ENCODE data around the gene TAF1D. TPM values are rescaled to one million over a fixed set of nuclear protein-coding genes. Genes with fewer than 3 reads are reported as not detected.

TAF1D gene
- total and polyA plus RNA-seq, 10 of the 15 experiments (the other 5 are each of a cell fraction or from before 2014, with no cell fraction given), result 101 to 314 (median 199) TPM

DNA sequence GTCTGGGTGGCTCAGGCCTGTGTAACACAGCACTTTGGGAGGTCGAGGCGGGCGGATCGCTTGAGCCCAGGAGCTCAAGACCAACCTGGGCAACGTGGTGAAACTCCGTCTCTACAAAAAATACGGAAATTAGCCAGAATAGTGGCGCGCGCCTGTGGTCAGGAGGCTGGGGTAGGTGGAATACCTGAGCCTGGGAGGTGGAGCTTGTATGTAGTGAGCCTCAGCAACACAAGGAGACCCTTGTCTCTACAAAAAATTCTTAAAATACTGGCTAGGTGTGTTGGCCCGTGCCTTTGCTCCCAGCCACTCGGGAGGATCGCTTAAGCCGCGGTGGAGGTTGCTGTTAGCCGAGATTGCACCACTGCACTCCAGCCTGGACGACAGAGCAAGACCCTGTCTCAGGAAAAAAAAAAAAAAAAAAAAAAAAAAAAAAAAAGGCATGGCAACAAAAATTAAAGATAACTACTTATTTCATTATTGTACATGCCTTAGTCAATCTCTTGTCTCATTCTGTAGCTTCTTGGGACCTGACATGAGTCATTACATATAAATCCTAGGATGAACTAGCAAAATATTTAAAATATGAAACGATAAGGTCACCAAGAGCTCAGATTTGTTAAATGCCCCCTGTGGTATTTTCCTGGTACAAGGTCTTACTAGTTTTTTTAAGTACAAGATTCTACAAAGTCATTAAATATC lies 1.1 kb downstream of the TAF1D start:
- ATAC-seq, result peak; percentile 10
- peaks cover 83% of the 10 kb centered on the region for H3K79me2 ChIP-seq (ENCODE audit: control insufficient read depth, insufficient read depth, low read length)
- in situ Hi-C loops (cut with MboI) (no loop called here), intact Hi-C loops (cut with micrococcal nuclease; ENCODE audit: unreplicated experiment) (loop anchor here (5.0 kb wide), 1 partner anchor 198 kb away; the partner anchor contains the start of gene SMCO4)
- TF ChIP-seq TCF7 (IDR thresholded peaks at IDR 0.05; ENCODE audit: borderline replicate concordance) (no peak), RUNX3 (IDR thresholded peaks at IDR 0.05; ENCODE audit: low read length) (peak; percentile 66), CHD2 (IDR thresholded peaks at IDR 0.05; ENCODE audit: borderline replicate concordance, low read depth, low read length) (no peak), CHD1 (IDR thresholded peaks at IDR 0.05; ENCODE audit: low read depth, low read length) (peak; percentile 20; the same call in 1 of the 2 replicates), MXI1 (IDR thresholded peaks at IDR 0.05; ENCODE audit: low read depth, low read length) (0 out of 2 replicates have a peak, but pooled peaks have one; percentile 19), CBFB (IDR thresholded peaks at IDR 0.05; ENCODE audit: low read depth) (0 out of 2 replicates have a peak, but pooled peaks have one; percentile 41), HDGF (IDR thresholded peaks at IDR 0.05) (0 out of 2 replicates have a peak, but pooled peaks have one; percentile 52), KLF5 (IDR thresholded peaks at IDR 0.05; ENCODE audit: partially characterized antibody) (no peak), SMARCA5 (IDR thresholded peaks at IDR 0.05) (no peak), NFIC (IDR thresholded peaks at IDR 0.05; ENCODE audit: low read depth, low read length) (0 out of 2 replicates have a peak, but pooled peaks have one; percentile 6), POLR2A (IDR thresholded peaks at IDR 0.05; ENCODE audit: low read depth, low read length) (peak; percentile 37; the same call in 1 of the 2 replicates), NBN (IDR thresholded peaks at IDR 0.05) (0 out of 2 replicates have a peak, but pooled peaks have one; percentile 8), ZNF384 (IDR thresholded peaks at IDR 0.05; ENCODE audit: borderline replicate concordance, low read depth, low read length) (0 out of 2 replicates have a peak, but pooled peaks have one; percentile 37), PML (IDR thresholded peaks at IDR 0.05; ENCODE audit: low read length) (0 out of 2 replicates have a peak, but pooled peaks have one; percentile 7)
- TF ChIP-seq, protein P1, sequence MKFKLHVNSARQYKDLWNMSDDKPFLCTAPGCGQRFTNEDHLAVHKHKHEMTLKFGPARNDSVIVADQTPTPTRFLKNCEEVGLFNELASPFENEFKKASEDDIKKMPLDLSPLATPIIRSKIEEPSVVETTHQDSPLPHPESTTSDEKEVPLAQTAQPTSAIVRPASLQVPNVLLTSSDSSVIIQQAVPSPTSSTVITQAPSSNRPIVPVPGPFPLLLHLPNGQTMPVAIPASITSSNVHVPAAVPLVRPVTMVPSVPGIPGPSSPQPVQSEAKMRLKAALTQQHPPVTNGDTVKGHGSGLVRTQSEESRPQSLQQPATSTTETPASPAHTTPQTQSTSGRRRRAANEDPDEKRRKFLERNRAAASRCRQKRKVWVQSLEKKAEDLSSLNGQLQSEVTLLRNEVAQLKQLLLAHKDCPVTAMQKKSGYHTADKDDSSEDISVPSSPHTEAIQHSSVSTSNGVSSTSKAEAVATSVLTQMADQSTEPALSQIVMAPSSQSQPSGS (IDR thresholded peaks at IDR 0.05; ENCODE audit: low read length), result peak; percentile 4; the same call in 1 of the 2 replicates
- H3K27ac ChIP-seq (ENCODE audit: control insufficient read depth, insufficient read depth), result peak overlapping the region; percentile 91
- ChIA-PET RAD21 (ENCODE audit: unreplicated experiment) (interaction anchor here (0.7 to 4.1 kb wide), 8 partner anchors 10 to 744 kb away, joined by 3 to 40 read pairs (median 4); partner anchors contain the start of genes CEP295 and MED17), POLR2A (interaction anchor here (0.6 to 6.4 kb wide), 20 partner anchors 9 to 819 kb away, joined by 3 to 85 read pairs (median 4); partner anchors contain the start of genes CEP295 and MED17), SMC1A (ENCODE audit: uncharacterized antibody, unreplicated experiment) (interaction anchor here (0.7 to 7.8 kb wide), 8 partner anchors 9 to 207 kb away, joined by 3 to 74 read pairs (median 4); partner anchors contain the start of gene MED17), CTCF (interaction anchor here (1.7 to 4.5 kb wide), 3 partner anchors 10 to 78 kb away, joined by 5 to 36 read pairs (median 6); partner anchors contain the start of genes CEP295 and MED17)
- WGBS (ENCODE audit: insufficient coverage, insufficient replicate concordance, low lambda C conversion rate, missing lambda C conversion rate), result 1% methylated on average over 18 of the region's 18 CpGs
- no peak overlapping the region for H2AFZ ChIP-seq (ENCODE audit: control insufficient read depth, low read depth, low read length)
- DNase-seq (ENCODE audit: low read depth, low spot score), result no peak
- H4K20me1 ChIP-seq (ENCODE audit: control insufficient read depth, insufficient read depth), result no peaks in the 10 kb centered on the region
- H3K9ac ChIP-seq (ENCODE audit: control insufficient read depth, insufficient read depth, low read length), result peak overlapping the region; percentile 100
- BruUV-seq (replicated peaks), result no TSS peak
- no peaks in the 10 kb centered on the region for H3K27me3 ChIP-seq (replicated peaks in 1 of 2; ENCODE audit: control insufficient read depth in 2 of 2, insufficient read depth in 2 of 2, low read length in 1 of 2)
- peak overlapping the region; percentile 76 for H3K4me3 ChIP-seq
- H3K4me1 ChIP-seq (ENCODE audit: control insufficient read depth, insufficient read depth, low read length), result no peaks in the 10 kb centered on the region; the same call in none of the 2 replicates
- H3K4me2 ChIP-seq (ENCODE audit: control insufficient read depth, insufficient read depth), result peak overlapping the region; percentile 83
- peaks cover 4 to 15% of the 10 kb centered on the region in 2 experiments for H3K36me3 ChIP-seq (ENCODE audit: control insufficient read depth in 2 of 2, insufficient read depth in 2 of 2, low read length in 1 of 2)
- no peak for FAIRE-seq
- no peaks in the 10 kb centered on the region for H3K9me3 ChIP-seq (replicated peaks; ENCODE audit: control insufficient read depth, insufficient read depth, low read length)

Measured in GM12878 (cell line).